ENCODE data around the gene TTC38.

The TTC38 gene

DNA sequence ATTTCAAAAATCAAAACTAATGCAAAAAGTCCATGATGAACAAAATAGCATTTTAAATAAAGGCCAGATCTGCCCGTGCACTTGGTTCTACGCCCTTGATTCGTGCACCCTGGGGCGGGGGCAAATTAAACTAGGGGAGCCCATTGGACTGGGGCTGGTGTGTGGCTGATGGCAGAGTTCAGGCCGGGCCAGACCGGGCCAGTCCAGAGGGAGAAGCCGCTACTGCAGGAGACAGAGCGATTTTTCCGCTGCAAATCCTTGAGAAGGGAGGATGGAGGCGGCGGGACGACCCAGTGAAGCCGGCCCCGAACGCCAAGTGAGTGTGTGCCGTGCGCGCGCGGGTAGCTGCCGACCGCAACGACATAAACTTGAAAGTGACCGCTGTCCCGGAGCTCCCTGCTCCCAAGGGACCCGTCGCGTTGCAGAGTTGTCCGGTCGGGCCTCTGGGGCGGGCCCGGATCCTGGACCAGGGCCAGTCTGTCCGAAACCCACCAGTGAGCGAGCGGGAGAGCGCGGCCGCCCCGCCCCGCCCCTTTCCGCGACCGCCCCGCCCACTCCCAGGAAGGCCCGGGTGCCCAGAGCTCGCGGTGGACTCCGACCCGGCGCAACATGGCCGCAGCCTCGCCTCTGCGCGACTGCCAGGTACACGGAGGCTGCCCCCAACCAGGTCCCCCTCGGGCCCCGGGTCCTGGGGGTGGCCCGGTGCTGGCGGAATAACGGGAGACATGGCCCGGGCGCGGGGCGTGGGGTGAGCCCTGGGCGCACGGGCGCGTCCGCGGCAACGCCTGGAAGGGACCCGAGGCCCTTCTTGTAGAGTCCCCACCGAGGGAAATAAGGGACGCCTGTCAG is at the start of gene TTC38:
Gene TTC38, plus strand, starts transcription at position 578 of the 849 bp plus-strand sequence. Its CDS starts 32 bp downstream, at position 610.
- DNase-seq (ENCODE audit: insufficient read length, low spot score) (peak; percentile 90), FAIRE-seq (no peak)
- TF ChIP-seq POLR2A (IDR thresholded peaks at IDR 0.05; ENCODE audit: low read depth, low read length): peak; percentile 58

- no peak for FAIRE-seq
- TF ChIP-seq POLR2A (IDR thresholded peaks at IDR 0.05; ENCODE audit: low read depth, low read length): no peak
- no peak for DNase-seq (ENCODE audit: insufficient read length, low spot score)
Measured at GRCh38 chr22:46219636-46220035, 48.2 kb upstream of the TTC38 start.

GRCh38 chr22:46220921-46221320 is 46.9 kb upstream of the TTC38 start:
- no peak for FAIRE-seq
- no peak for TF ChIP-seq POLR2A (IDR thresholded peaks at IDR 0.05; ENCODE audit: low read depth, low read length)

GRCh38 chr22:46224044-46224897 is 43.5 kb upstream of the TTC38 start:
- no peak for TF ChIP-seq POLR2A (IDR thresholded peaks at IDR 0.05; ENCODE audit: low read depth, low read length)
- DNase-seq (ENCODE audit: insufficient read length, low spot score) (no peak), FAIRE-seq (no peak)

More at GRCh38 chr22:46220921-46221320, 46.9 kb upstream of the TTC38 start:
- no peak for DNase-seq (ENCODE audit: insufficient read length, low spot score)

DNA sequence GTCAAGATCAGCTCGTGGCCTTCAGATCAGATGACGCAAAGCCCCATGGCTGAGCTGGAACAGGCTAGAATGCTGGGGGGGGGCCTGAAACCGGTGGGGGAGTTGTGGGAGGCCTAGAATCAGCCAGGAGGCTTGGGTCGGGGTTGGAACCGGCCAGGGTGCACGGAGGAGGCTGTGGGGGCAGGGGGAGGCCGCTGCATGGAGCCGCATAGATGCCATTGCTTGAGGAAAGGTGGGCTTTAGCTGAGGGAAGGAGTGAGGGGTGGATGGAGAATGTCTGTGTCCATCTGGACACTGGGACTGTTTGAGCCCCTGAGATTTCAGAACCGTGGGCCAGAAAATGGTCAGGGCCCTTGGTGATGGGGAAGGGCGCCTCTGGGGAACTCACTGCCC is 42.9 kb upstream of the TTC38 start:
- FAIRE-seq (no peak), DNase-seq (ENCODE audit: insufficient read length, low spot score) (no peak)
- no peak for TF ChIP-seq POLR2A (IDR thresholded peaks at IDR 0.05; ENCODE audit: low read depth, low read length)

GRCh38 chr22:46225631-46226030 is 42.2 kb upstream of the TTC38 start:
- no peak for TF ChIP-seq POLR2A (IDR thresholded peaks at IDR 0.05; ENCODE audit: low read depth, low read length)
- DNase-seq (ENCODE audit: insufficient read length, low spot score) (no peak), FAIRE-seq (no peak)

GRCh38 chr22:46226577-46226976 is 41.2 kb upstream of the TTC38 start:
- TF ChIP-seq POLR2A (IDR thresholded peaks at IDR 0.05; ENCODE audit: low read depth, low read length): no peak
- no peak for FAIRE-seq
- DNase-seq (ENCODE audit: insufficient read length, low spot score): no peak

GRCh38 chr22:46229701-46230100 is 38.1 kb upstream of the TTC38 start:
- DNase-seq (ENCODE audit: insufficient read length, low spot score) (no peak), FAIRE-seq (no peak)
- no peak for TF ChIP-seq POLR2A (IDR thresholded peaks at IDR 0.05; ENCODE audit: low read depth, low read length)

DNA sequence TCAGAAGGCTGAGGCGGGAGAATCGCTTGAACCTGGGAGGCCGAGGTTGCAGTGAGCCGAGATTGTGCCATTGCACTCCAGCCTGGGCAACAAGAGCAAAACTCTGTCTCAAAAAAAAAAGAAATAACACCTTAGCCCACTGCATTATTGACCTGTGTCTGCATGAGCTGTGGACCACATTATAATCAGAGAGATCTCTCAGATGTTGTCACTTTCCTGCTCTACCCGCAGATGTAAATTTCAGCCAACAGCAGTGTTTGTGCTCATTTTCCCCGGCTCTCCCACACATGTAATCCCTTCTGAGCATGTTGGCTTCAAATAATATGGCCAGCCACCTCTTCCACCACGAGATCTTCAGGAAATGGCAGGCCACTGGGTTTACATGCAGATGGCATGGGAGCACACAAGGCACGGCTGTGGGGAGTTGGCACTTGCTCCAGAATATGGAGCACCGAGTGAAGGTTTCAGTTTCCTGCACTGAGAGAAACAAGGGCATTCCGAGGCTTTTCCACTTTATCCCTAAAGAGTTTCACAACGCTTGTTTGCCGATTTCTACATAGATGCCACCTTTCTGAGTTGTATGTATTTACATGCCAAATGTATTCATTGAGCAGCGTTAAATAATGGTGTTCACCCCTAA is 37.4 kb upstream of the TTC38 start:
- FAIRE-seq: no peak
- DNase-seq (ENCODE audit: insufficient read length, low spot score): no peak
- no peak for TF ChIP-seq POLR2A (IDR thresholded peaks at IDR 0.05; ENCODE audit: low read depth, low read length)

DNA sequence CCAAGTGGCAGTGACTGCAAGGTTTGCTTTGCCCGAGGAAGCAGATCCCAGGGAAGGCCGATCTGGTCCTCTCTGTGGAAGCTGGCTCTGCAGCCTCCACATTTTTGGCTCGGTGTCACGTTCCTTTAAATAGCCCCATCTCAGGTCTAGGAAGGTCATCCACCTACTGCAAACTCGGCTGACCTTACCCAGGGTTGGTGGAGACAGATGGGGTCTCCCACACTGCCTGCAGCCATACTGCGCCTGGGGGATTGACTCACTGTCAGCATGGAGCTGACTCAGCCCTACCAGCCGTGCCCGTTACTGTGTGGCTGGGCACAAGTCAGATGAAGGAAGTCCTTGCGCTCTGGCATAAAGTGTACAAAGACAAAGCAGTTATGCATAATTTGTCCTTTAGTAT is 34.6 kb upstream of the TTC38 start:
- FAIRE-seq: peak; percentile 88

GRCh38 chr22:46234969-46235368 is 32.8 kb upstream of the TTC38 start:
- no peak for TF ChIP-seq POLR2A (IDR thresholded peaks at IDR 0.05; ENCODE audit: low read depth, low read length)
- no peak for FAIRE-seq
- no peak for DNase-seq (ENCODE audit: insufficient read length, low spot score)

More for the DNA sequence above, 34.6 kb upstream of the TTC38 start:
- no peak for TF ChIP-seq POLR2A (IDR thresholded peaks at IDR 0.05; ENCODE audit: low read depth, low read length)
- peak; percentile 73 for DNase-seq (ENCODE audit: insufficient read length, low spot score)

DNA sequence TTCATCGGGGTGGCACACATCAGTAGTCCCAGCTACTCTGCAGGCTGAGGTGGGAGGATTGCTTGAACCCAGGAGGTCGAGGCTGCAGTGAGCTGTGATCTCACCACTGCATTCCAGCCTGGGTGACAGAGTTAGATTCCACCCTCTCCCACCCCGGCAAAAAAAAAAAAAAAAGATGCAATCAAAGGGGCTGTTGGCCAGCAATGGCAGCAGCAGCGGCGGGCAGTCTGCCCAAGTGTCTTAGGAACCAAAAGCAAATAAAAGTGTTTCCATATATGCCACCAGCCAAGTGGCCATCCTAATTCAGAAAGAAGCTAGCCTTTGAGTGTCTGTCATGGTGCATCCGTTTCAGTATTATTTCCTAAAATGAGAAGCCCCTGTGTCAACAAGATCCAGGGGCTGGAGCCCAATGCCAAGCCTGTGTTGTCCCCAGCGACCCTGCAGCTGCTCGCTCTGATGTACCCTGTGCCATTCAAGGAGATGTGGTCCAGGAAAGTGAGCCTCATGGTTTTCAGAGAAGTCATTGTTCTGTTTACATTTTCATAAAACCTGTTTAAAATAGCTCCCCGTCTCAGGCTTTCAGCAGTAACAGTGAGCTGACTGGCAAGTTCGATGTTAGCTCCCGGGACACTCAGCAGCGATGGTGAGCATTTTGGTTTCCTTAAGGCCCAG is 30.2 kb upstream of the TTC38 start:
- TF ChIP-seq POLR2A (IDR thresholded peaks at IDR 0.05; ENCODE audit: low read depth, low read length): no peak
- no peak for FAIRE-seq

DNA sequence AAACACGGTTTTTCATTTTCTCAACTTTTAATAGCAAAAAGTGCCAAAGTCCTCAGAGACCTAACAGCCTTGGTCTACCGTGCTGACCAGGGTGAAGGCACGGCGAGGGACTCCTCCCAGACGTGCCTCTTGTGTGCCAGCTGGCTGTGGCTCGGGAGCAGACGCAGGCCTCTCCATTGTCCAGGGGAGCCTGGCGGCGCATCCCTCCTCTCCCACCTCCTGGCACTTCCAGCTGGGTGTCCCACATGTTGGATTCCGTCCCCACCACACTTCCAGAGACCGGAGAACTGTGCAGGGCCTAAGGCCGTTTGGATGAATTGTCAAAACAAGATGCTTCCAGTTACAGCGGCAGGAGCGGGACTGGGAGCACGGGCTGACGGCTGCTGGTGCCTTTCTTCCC is 29.3 kb upstream of the TTC38 start:
- DNase-seq (ENCODE audit: insufficient read length, low spot score) (no peak), FAIRE-seq (no peak)
- no peak for TF ChIP-seq POLR2A (IDR thresholded peaks at IDR 0.05; ENCODE audit: low read depth, low read length)

More for the DNA sequence above, 30.2 kb upstream of the TTC38 start:
- no peak for DNase-seq (ENCODE audit: insufficient read length, low spot score)

All from H54 (cell line).